HepG2 (cell line): ENCODE data around the gene RRBP1.

Source experiments
- BRF2 ChIP-seq: sonication (generic); formaldehyde crosslinking; IDR thresholded peaks from 2 replicates; pipeline ENCODE4 v1.8.1; 2022; ENCODE audit warnings: mild to moderate bottlenecking, missing genetic modification reagents
- CREB1 ChIP-seq, 2 experiments: fragments of 450-650 bp in 1 of 2; IDR thresholded peaks; 2 replicates each; pipeline ENCODE4 v1.6.1; 2016 to 2017; ENCODE audit warnings: control low read depth in 1 of 2, mild to moderate bottlenecking in 1 of 2, missing compliant biosample characterization in 1 of 2, missing genetic modification characterization in 1 of 2
- CTCF ChIP-seq: sonication (generic); formaldehyde crosslinking; IDR thresholded peaks from 2 replicates; pipeline ENCODE4 v1.5.0; 2020; ENCODE audit warnings: mild to moderate bottlenecking, missing genetic modification reagents, moderate library complexity
- ELF4 ChIP-seq: sonication (generic); formaldehyde crosslinking; IDR thresholded peaks from 2 replicates; pipeline ENCODE4 v1.5.0; 2020; ENCODE audit warnings: missing genetic modification reagents, mild to moderate bottlenecking, moderate library complexity, borderline replicate concordance
- EZH2 ChIP-seq: conservative IDR thresholded peaks from 2 replicates; pipeline ENCODE4 v1.6.1; 2012; ENCODE audit warnings: mild to moderate bottlenecking, low read depth, low read length, moderate library complexity
- NFE2 ChIP-seq: sonication (generic); formaldehyde crosslinking; IDR thresholded peaks from 2 replicates; pipeline ENCODE4 v1.4.0; 2020; ENCODE audit warnings: missing genetic modification reagents
- POLR2AphosphoS5 ChIP-seq: IDR thresholded peaks from 2 replicates; pipeline ENCODE4 v1.6.1; 2012; ENCODE audit warnings: low read depth, low read length
- TCF7L2 ChIP-seq: IDR thresholded peaks from 2 replicates; pipeline ENCODE4 v1.6.1; 2011; ENCODE audit warnings: mild to moderate bottlenecking, low read depth, low read length, moderate library complexity
- ZNF274 ChIP-seq: sonication (generic); formaldehyde crosslinking; IDR thresholded peaks from 2 replicates; pipeline ENCODE4 v1.5.1; 2020; ENCODE audit warnings: mild to moderate bottlenecking, missing genetic modification reagents
- ZNF670 ChIP-seq: sonication (generic); formaldehyde crosslinking; IDR thresholded peaks from 2 replicates; pipeline ENCODE4 v1.8.0; 2022; ENCODE audit warnings: mild to moderate bottlenecking, missing genetic modification reagents, borderline replicate concordance

GRCh38 chr20:17572034-17572638, 109.9 kb downstream of the RRBP1 start:
- TF ChIP-seq ZNF670 (CRISPR knock-in tag) (no peak), TCF7L2 (no peak), CREB1 (IDR thresholded peaks at IDR 0.05) (no peak), CREB1 (CRISPR knock-in tag; IDR thresholded peaks at IDR 0.05) (no peak), CTCF (CRISPR knock-in tag) (no peak), EZH2 (no peak), ZNF274 (CRISPR knock-in tag) (no peak), BRF2 (CRISPR knock-in tag) (no peak), NFE2 (CRISPR knock-in tag) (no peak), POLR2AphosphoS5 (no peak), ELF4 (CRISPR knock-in tag) (no peak)
